ENCODE data around the gene DNAJC30.

DNA sequence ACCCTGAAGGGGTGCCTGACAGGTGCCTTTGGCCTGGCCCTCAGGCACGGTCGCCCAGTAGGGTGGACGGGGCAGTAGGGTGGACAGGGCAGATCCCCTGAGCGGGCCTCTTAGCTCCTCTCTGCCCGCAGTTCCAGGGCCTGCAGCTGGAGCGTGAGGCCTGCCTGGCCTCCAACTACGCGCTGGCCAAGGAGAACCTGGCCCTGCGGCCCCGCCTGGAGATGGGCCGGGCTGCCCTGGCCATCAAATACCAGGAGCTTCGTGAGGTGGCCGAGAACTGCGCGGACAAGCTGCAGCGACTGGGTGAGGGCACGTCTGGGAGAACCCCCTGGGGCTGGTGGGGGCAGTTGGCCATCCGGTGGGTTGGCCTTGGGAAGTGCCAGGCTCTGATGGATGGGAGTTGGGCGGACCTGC is 14.0 kb downstream of the DNAJC30 start:
- TF ChIP-seq, protein P1, sequence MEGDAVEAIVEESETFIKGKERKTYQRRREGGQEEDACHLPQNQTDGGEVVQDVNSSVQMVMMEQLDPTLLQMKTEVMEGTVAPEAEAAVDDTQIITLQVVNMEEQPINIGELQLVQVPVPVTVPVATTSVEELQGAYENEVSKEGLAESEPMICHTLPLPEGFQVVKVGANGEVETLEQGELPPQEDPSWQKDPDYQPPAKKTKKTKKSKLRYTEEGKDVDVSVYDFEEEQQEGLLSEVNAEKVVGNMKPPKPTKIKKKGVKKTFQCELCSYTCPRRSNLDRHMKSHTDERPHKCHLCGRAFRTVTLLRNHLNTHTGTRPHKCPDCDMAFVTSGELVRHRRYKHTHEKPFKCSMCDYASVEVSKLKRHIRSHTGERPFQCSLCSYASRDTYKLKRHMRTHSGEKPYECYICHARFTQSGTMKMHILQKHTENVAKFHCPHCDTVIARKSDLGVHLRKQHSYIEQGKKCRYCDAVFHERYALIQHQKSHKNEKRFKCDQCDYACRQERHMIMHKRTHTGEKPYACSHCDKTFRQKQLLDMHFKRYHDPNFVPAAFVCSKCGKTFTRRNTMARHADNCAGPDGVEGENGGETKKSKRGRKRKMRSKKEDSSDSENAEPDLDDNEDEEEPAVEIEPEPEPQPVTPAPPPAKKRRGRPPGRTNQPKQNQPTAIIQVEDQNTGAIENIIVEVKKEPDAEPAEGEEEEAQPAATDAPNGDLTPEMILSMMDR (IDR thresholded peaks at IDR 0.05), result no peak
- TF ChIP-seq POLR2A (IDR thresholded peaks at IDR 0.05), result no peak
